ENCODE results near the gene MC1R.

The MC1R gene

GRCh38 chr16:89881368-89881730 is 37.3 kb upstream of the MC1R start:
- Histone ChIP-seq H3K27ac (ENCODE audit: low read depth, low read length) (no peak overlapping the region), H3K9ac (ENCODE audit: low read length in 5 of 5) (no peak overlapping the region), H3K36me3 (ENCODE audit: control insufficient read depth in 5 of 5, insufficient read depth in 5 of 5, low read length in 5 of 5) (peaks cover 0 to 73% (median 59%) of the 10 kb centered on the region in 5 donors), H3K4me1 (ENCODE audit: control insufficient read depth in 5 of 5, insufficient read depth in 5 of 5, low read length in 5 of 5) (peaks cover 0 to 7% (median 0%) of the 10 kb centered on the region in 5 donors), H3K4me3 (ENCODE audit: low read depth in 1 of 5, low read length in 5 of 5) (no peak overlapping the region), H3K27me3 (ENCODE audit: control insufficient read depth in 5 of 5, insufficient read depth in 4 of 5, low read length in 5 of 5) (no peaks in the 10 kb centered on the region), H3K9me3 (ENCODE audit: control insufficient read depth in 5 of 5, low read length in 5 of 5) (no peaks in the 10 kb centered on the region)

GRCh38 chr16:89883346-89884040 is 35.2 kb upstream of the MC1R start:
- peaks cover 0 to 93% (median 72%) of the 10 kb centered on the region in 5 donors for H3K36me3 ChIP-seq (ENCODE audit: control insufficient read depth in 5 of 5, insufficient read depth in 5 of 5, low read length in 5 of 5)
- no peak overlapping the region for H3K27ac ChIP-seq (ENCODE audit: low read depth, low read length)
- H3K9me3 ChIP-seq (ENCODE audit: control insufficient read depth in 5 of 5, low read length in 5 of 5), result no peaks in the 10 kb centered on the region
- H3K9ac ChIP-seq (ENCODE audit: low read length in 5 of 5), result no peak overlapping the region
- H3K4me1 ChIP-seq (ENCODE audit: control insufficient read depth in 5 of 5, insufficient read depth in 5 of 5, low read length in 5 of 5), result peaks cover 0 to 7% (median 0%) of the 10 kb centered on the region in 5 donors
- no peak overlapping the region for H3K4me3 ChIP-seq (ENCODE audit: low read depth in 1 of 5, low read length in 5 of 5)
- no peaks in the 10 kb centered on the region for H3K27me3 ChIP-seq (ENCODE audit: control insufficient read depth in 5 of 5, insufficient read depth in 4 of 5, low read length in 5 of 5)

DNA sequence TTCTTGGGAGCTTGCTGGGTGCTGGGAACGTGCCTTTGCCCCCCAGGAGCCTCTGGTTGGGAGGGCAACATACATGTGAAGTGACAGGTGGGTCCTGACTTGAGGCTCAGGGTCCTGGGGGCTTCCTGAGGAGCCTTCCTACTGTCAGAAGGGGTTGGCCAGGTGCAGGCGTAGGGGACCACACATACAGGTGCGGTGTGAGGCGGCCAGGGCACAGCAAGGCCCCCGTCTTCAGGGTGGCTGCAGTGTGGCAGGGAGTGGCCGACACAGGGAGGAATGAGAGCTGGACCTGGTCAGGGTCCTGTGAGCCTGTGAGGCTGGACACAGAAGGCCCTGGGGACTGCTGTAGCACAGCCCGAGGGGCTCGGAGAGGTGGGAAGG is 34.6 kb upstream of the MC1R start:
- no peak overlapping the region for H3K27ac ChIP-seq (ENCODE audit: low read depth, low read length)
- H3K36me3 ChIP-seq (ENCODE audit: control insufficient read depth in 5 of 5, insufficient read depth in 5 of 5, low read length in 5 of 5), result peaks cover 0 to 91% (median 71%) of the 10 kb centered on the region in 5 donors
- no peaks in the 10 kb centered on the region for H3K9me3 ChIP-seq (ENCODE audit: control insufficient read depth in 5 of 5, low read length in 5 of 5)
- H3K4me3 ChIP-seq (ENCODE audit: low read depth in 1 of 5, low read length in 5 of 5), result no peak overlapping the region
- H3K27me3 ChIP-seq (ENCODE audit: control insufficient read depth in 5 of 5, insufficient read depth in 4 of 5, low read length in 5 of 5), result no peaks in the 10 kb centered on the region
- H3K4me1 ChIP-seq (ENCODE audit: control insufficient read depth in 5 of 5, insufficient read depth in 5 of 5, low read length in 5 of 5), result peaks cover 0 to 7% (median 0%) of the 10 kb centered on the region in 5 donors
- no peak overlapping the region for H3K9ac ChIP-seq (ENCODE audit: low read length in 5 of 5)

GRCh38 chr16:89887243-89887642 is 31.4 kb upstream of the MC1R start:
- Histone ChIP-seq H3K9me3 (ENCODE audit: control insufficient read depth in 5 of 5, low read length in 5 of 5) (no peaks in the 10 kb centered on the region), H3K27me3 (ENCODE audit: control insufficient read depth in 5 of 5, insufficient read depth in 4 of 5, low read length in 5 of 5) (no peaks in the 10 kb centered on the region), H3K9ac (ENCODE audit: low read length in 5 of 5) (no peak overlapping the region), H3K27ac (ENCODE audit: low read depth, low read length) (no peak overlapping the region), H3K4me3 (ENCODE audit: low read depth in 1 of 5, low read length in 5 of 5) (no peak overlapping the region), H3K36me3 (ENCODE audit: control insufficient read depth in 5 of 5, insufficient read depth in 5 of 5, low read length in 5 of 5) (peaks cover 0 to 93% (median 76%) of the 10 kb centered on the region in 5 donors), H3K4me1 (ENCODE audit: control insufficient read depth in 5 of 5, insufficient read depth in 5 of 5, low read length in 5 of 5) (peaks cover 0 to 7% (median 0%) of the 10 kb centered on the region in 5 donors)

- Histone ChIP-seq H3K9ac (ENCODE audit: low read length in 5 of 5) (no peak overlapping the region), H3K27me3 (ENCODE audit: control insufficient read depth in 5 of 5, insufficient read depth in 4 of 5, low read length in 5 of 5) (no peaks in the 10 kb centered on the region), H3K4me3 (ENCODE audit: low read depth in 1 of 5, low read length in 5 of 5) (no peak overlapping the region), H3K4me1 (ENCODE audit: control insufficient read depth in 5 of 5, insufficient read depth in 5 of 5, low read length in 5 of 5) (peaks cover 0 to 3% (median 0%) of the 10 kb centered on the region in 5 donors), H3K36me3 (ENCODE audit: control insufficient read depth in 5 of 5, insufficient read depth in 5 of 5, low read length in 5 of 5) (peaks cover 0 to 96% (median 81%) of the 10 kb centered on the region in 5 donors), H3K9me3 (ENCODE audit: control insufficient read depth in 5 of 5, low read length in 5 of 5) (no peaks in the 10 kb centered on the region), H3K27ac (ENCODE audit: low read depth, low read length) (no peak overlapping the region)
Observed at GRCh38 chr16:89890200-89890599, 28.5 kb upstream of the MC1R start.

GRCh38 chr16:89890886-89891657 is 27.6 kb upstream of the MC1R start:
- Histone ChIP-seq H3K4me1 (ENCODE audit: control insufficient read depth in 5 of 5, insufficient read depth in 5 of 5, low read length in 5 of 5) (no peaks in the 10 kb centered on the region), H3K4me3 (ENCODE audit: low read depth in 1 of 5, low read length in 5 of 5) (no peak overlapping the region), H3K27me3 (ENCODE audit: control insufficient read depth in 5 of 5, insufficient read depth in 4 of 5, low read length in 5 of 5) (no peaks in the 10 kb centered on the region), H3K27ac (ENCODE audit: low read depth, low read length) (no peak overlapping the region), H3K9me3 (ENCODE audit: control insufficient read depth in 5 of 5, low read length in 5 of 5) (no peaks in the 10 kb centered on the region), H3K36me3 (ENCODE audit: control insufficient read depth in 5 of 5, insufficient read depth in 5 of 5, low read length in 5 of 5) (peaks cover 0 to 96% (median 80%) of the 10 kb centered on the region in 5 donors), H3K9ac (ENCODE audit: low read length in 5 of 5) (no peak overlapping the region)

- H3K9ac ChIP-seq (ENCODE audit: low read length in 5 of 5), result no peak overlapping the region
- H3K36me3 ChIP-seq (ENCODE audit: control insufficient read depth in 5 of 5, insufficient read depth in 5 of 5, low read length in 5 of 5), result peaks cover 0 to 96% (median 84%) of the 10 kb centered on the region in 5 donors
- no peaks in the 10 kb centered on the region for H3K27me3 ChIP-seq (ENCODE audit: control insufficient read depth in 5 of 5, insufficient read depth in 4 of 5, low read length in 5 of 5)
- no peak overlapping the region for H3K4me3 ChIP-seq (ENCODE audit: low read depth in 1 of 5, low read length in 5 of 5)
- no peaks in the 10 kb centered on the region for H3K4me1 ChIP-seq (ENCODE audit: control insufficient read depth in 5 of 5, insufficient read depth in 5 of 5, low read length in 5 of 5)
- H3K9me3 ChIP-seq (ENCODE audit: control insufficient read depth in 5 of 5, low read length in 5 of 5), result no peaks in the 10 kb centered on the region
- no peak overlapping the region for H3K27ac ChIP-seq (ENCODE audit: low read depth, low read length)
Observed at GRCh38 chr16:89892055-89892630, 26.5 kb upstream of the MC1R start.

DNA sequence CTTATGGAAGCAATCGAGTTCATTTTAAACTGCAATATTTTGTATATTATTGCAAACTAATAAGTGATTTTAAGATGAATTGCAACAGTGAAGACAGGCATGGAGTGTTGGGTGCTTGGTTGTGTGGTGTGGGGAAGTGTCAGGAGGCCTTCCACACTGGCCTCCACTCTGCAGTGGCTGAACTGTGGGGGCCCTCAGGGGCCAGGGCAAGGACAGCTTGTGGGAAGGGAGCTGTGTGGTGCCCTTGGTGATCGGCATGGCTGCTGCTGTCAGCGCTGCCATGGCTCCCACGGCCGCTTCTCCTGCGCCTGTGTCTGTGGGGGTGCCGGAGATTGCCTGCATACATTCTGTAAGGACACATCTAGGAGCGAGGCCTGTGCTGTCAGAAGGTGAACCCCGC is 26.0 kb upstream of the MC1R start:
- H3K27me3 ChIP-seq (ENCODE audit: control insufficient read depth in 5 of 5, insufficient read depth in 4 of 5, low read length in 5 of 5), result no peaks in the 10 kb centered on the region
- no peak overlapping the region for H3K27ac ChIP-seq (ENCODE audit: low read depth, low read length)
- H3K4me3 ChIP-seq (ENCODE audit: low read depth in 1 of 5, low read length in 5 of 5), result no peak overlapping the region
- peaks cover 0 to 96% (median 83%) of the 10 kb centered on the region in 5 donors for H3K36me3 ChIP-seq (ENCODE audit: control insufficient read depth in 5 of 5, insufficient read depth in 5 of 5, low read length in 5 of 5)
- H3K4me1 ChIP-seq (ENCODE audit: control insufficient read depth in 5 of 5, insufficient read depth in 5 of 5, low read length in 5 of 5), result no peaks in the 10 kb centered on the region
- no peak overlapping the region for H3K9ac ChIP-seq (ENCODE audit: low read length in 5 of 5)
- no peaks in the 10 kb centered on the region for H3K9me3 ChIP-seq (ENCODE audit: control insufficient read depth in 5 of 5, low read length in 5 of 5)

- H3K36me3 ChIP-seq (ENCODE audit: control insufficient read depth in 5 of 5, insufficient read depth in 5 of 5, low read length in 5 of 5), result peaks cover 0 to 97% (median 83%) of the 10 kb centered on the region in 5 donors
- no peaks in the 10 kb centered on the region for H3K27me3 ChIP-seq (ENCODE audit: control insufficient read depth in 5 of 5, insufficient read depth in 4 of 5, low read length in 5 of 5)
- no peak overlapping the region for H3K4me3 ChIP-seq (ENCODE audit: low read depth in 1 of 5, low read length in 5 of 5)
- H3K4me1 ChIP-seq (ENCODE audit: control insufficient read depth in 5 of 5, insufficient read depth in 5 of 5, low read length in 5 of 5), result no peaks in the 10 kb centered on the region
- H3K9ac ChIP-seq (ENCODE audit: low read length in 5 of 5), result no peak overlapping the region
- H3K27ac ChIP-seq (ENCODE audit: low read depth, low read length), result no peak overlapping the region
- no peaks in the 10 kb centered on the region for H3K9me3 ChIP-seq (ENCODE audit: control insufficient read depth in 5 of 5, low read length in 5 of 5)
Observed at GRCh38 chr16:89893642-89894548, 24.8 kb upstream of the MC1R start.

Measured in subcutaneous abdominal adipose tissue (tissue), 5 donors.